ENCODE results near the gene TSC22D4.

DNA sequence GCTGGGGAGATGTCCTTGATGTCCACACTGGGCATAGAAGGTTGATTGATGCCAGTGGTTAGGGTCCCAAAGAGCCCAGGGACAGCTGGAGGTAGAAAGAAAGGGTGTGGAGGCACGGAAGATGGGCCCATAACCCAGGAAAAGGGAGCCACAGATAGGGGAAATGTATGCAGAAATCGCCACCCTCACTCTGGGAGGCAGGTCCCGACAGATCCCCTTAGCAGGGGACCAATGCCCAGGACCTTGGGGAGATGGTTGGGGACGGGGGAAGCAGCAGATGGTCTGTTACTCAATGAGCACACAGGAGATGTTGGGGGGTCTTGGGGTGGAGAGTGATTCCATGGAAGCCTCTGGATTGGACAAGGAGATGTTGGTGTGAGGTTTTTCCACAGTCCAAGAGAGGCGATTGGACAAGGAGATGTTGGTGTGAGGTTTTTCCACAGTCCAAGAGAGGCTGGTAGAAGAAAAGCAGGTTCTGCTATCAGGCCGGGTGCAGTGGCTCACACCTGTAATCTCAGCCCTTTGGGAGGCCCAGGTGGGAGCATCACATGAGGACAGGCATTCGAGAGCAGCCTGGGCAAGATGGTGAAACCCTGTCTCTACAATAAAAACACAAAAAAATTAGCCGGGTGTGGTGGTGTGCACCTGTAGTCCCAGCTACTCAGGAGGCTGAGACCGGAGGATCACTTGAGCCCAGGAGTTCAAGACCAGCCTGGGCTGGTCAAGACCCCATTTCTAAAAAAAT, 35.7 kb downstream of the TSC22D4 start:
- TF ChIP-seq EZH2phosphoT487 (IDR thresholded peaks at IDR 0.05; ENCODE audit: insufficient read depth, low read depth) (no peak), EZH2 (IDR thresholded peaks at IDR 0.05; ENCODE audit: insufficient read depth, poor library complexity, severe bottlenecking) (no peak)

Data from GM23248 (cell line).